Measurements from ENCODE around the gene SPINK5.
"Not testable (repeated sequence)": the region's sequence is repeated elsewhere in the genome, so short reads cannot be mapped to it uniquely, and the experiment has no call there.

Gene SPINK5

GRCh38 chr5:148042881-148043280 is 20.9 kb upstream of the SPINK5 start (continued):
- TF ChIP-seq INSM2 (tag by site-specific recombination; IDR thresholded peaks at IDR 0.05), result no peak

GRCh38 chr5:148043705-148044104 is 20.1 kb upstream of the SPINK5 start:
- POLR2A ChIA-PET, result no interaction called here
- no peaks in the 10 kb centered on the region for H3K4me1 ChIP-seq (ENCODE audit: control insufficient read depth, insufficient read depth, low read length)
- no peak for TF ChIP-seq ZNF266 (tag by site-specific recombination; IDR thresholded peaks at IDR 0.05; ENCODE audit: low read depth)
- no peak overlapping the region for H3K27ac ChIP-seq (ENCODE audit: extremely low read depth, low read depth, low read length)
- no peaks in the 10 kb centered on the region for H3K9me3 ChIP-seq (ENCODE audit: control insufficient read depth, insufficient read depth, low read depth, low read length)
- no peaks in the 10 kb centered on the region for H3K36me3 ChIP-seq (ENCODE audit: control insufficient read depth in 2 of 2, insufficient read depth in 1 of 2, low read length in 2 of 2)
- H3K4me3 ChIP-seq (ENCODE audit: low read depth, low read length), result no peak overlapping the region
- CTCF ChIA-PET, result interaction anchor here (0.6 to 0.9 kb wide), 2 partner anchors 18 to 83 kb away, joined by 3 read pairs; no protein-coding TSS in a partner anchor

- POLR2A ChIA-PET; H3K27ac ChIP-seq (ENCODE audit: extremely low read depth, low read depth, low read length); H3K9me3 ChIP-seq (ENCODE audit: control insufficient read depth, insufficient read depth, low read depth, low read length); H3K36me3 ChIP-seq (ENCODE audit: control insufficient read depth in 2 of 2, insufficient read depth in 1 of 2, low read length in 2 of 2); H3K4me1 ChIP-seq (ENCODE audit: control insufficient read depth, insufficient read depth, low read length); H3K4me3 ChIP-seq (ENCODE audit: low read depth, low read length): not testable (repeated sequence)
- peak; percentile 83 for TF ChIP-seq ZNF707 (tag by site-specific recombination; IDR thresholded peaks at IDR 0.05)
- CTCF ChIA-PET, result interaction anchor here (0.5 kb wide), 1 partner anchor 197 kb away, joined by 6 read pairs; no protein-coding TSS in a partner anchor
Observed at GRCh38 chr5:148055160-148055559, 8.6 kb upstream of the SPINK5 start.

DNA sequence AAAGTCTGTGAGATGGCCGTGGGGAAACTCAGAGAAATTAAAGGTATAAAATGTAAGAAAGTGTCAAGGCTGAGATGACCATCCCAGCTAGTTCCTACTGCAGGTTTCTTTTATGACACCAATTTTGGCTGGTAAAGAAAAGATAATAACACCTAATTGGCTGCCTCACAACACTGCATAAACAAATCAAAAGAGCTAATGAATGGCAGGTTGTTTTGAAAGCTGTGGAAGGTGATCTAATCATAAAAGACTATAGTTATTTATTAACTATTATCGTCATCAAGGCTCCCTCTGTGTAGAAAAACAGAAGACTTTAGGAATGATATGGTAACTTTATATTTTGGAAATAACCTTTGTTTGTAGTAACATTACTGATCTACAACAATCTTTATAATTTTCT is 3.5 kb upstream of the SPINK5 start:
- H3K9me3 ChIP-seq (ENCODE audit: control insufficient read depth, insufficient read depth, low read depth, low read length), result no peaks in the 10 kb centered on the region
- no peaks in the 10 kb centered on the region for H3K4me1 ChIP-seq (ENCODE audit: control insufficient read depth, insufficient read depth, low read length)
- TF ChIP-seq ZNF555 (tag by site-specific recombination; conservative IDR thresholded peaks at IDR 0.05) (no peak), ZNF19 (tag by site-specific recombination; IDR thresholded peaks at IDR 0.05; ENCODE audit: low read depth) (no peak), ZNF223 (tag by site-specific recombination; IDR thresholded peaks at IDR 0.05) (no peak), ZNF292 (tag by site-specific recombination; IDR thresholded peaks at IDR 0.05; ENCODE audit: borderline replicate concordance, low read depth) (no peak), YY2 (tag by site-specific recombination; IDR thresholded peaks at IDR 0.05) (no peak), ZNF48 (tag by site-specific recombination; IDR thresholded peaks at IDR 0.05) (no peak), SCRT1 (tag by site-specific recombination; IDR thresholded peaks at IDR 0.05; ENCODE audit: borderline replicate concordance) (no peak), ZNF677 (tag by site-specific recombination; IDR thresholded peaks at IDR 0.05) (no peak), ZNF280C (tag by site-specific recombination; IDR thresholded peaks at IDR 0.05) (no peak)
- H3K36me3 ChIP-seq (ENCODE audit: control insufficient read depth in 2 of 2, insufficient read depth in 1 of 2, low read length in 2 of 2), result no peaks in the 10 kb centered on the region
- no peak overlapping the region for H3K4me3 ChIP-seq (ENCODE audit: low read depth, low read length)
- ChIA-PET POLR2A (no interaction called here), CTCF (no interaction called here)
- no peak overlapping the region for H3K27ac ChIP-seq (ENCODE audit: extremely low read depth, low read depth, low read length)

DNA sequence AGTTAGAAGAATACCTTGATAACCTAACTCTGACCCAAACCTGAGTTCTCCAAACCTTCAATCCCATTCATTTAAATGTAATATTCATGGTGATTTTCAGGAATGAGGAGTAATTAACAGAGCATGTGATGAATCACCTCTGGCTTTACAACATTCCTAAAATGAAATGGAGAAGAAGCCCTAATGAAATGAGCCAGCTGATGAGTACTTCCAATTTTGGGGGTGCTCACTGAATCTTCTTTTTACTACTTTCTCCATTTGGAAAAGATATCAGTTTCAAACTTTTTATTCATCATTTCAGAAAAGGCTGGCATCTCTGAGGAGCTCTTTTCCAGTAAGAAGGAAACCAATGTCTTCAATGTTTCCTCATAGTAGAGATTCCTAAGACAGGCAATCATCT is 2.9 kb upstream of the SPINK5 start:
- ChIA-PET CTCF (no interaction called here), POLR2A (no interaction called here)
- Histone ChIP-seq H3K27ac (ENCODE audit: extremely low read depth, low read depth, low read length) (no peak overlapping the region), H3K4me3 (ENCODE audit: low read depth, low read length) (no peak overlapping the region), H3K36me3 (ENCODE audit: control insufficient read depth in 2 of 2, insufficient read depth in 1 of 2, low read length in 2 of 2) (no peaks in the 10 kb centered on the region), H3K4me1 (ENCODE audit: control insufficient read depth, insufficient read depth, low read length) (no peaks in the 10 kb centered on the region), H3K9me3 (ENCODE audit: control insufficient read depth, insufficient read depth, low read depth, low read length) (no peaks in the 10 kb centered on the region)
- no peak for TF ChIP-seq KLF10 (tag by site-specific recombination; IDR thresholded peaks at IDR 0.05)
